Hepatocyte (in vitro differentiated cells): ENCODE data around the gene UBL3.

Experiments used
- CTCF ChIP-seq: fragments of 200-600 bp; sonication (generic); IDR thresholded peaks from 2 replicates; pipeline ENCODE4 v1.5.1; 2016; ENCODE audit warnings: antibody characterized with exemption, mild to moderate bottlenecking; ENCODE audit not compliant: poor library complexity
- EZH2phosphoT487 ChIP-seq: fragments of 200-600 bp; sonication (generic); IDR thresholded peaks from one replicate; pipeline ENCODE4 v1.6.1; 2018; ENCODE audit warnings: antibody characterized with exemption, mild to moderate bottlenecking, low read depth, moderate library complexity; ENCODE audit not compliant: unreplicated experiment, severe bottlenecking

GRCh38 chr13:29892151-29892550, 41.7 kb upstream of the UBL3 start:
- TF ChIP-seq CTCF (no peak), EZH2phosphoT487 (no peak)
